ENCODE measurements around the gene ALPG.

- TF ChIP-seq EZH2 (IDR thresholded peaks at IDR 0.05; ENCODE audit: insufficient read depth, poor library complexity, severe bottlenecking) (no peak), EZH2phosphoT487 (IDR thresholded peaks at IDR 0.05; ENCODE audit: insufficient read depth, low read depth) (no peak)
These were observed 39.6 kb upstream of the ALPG start for GRCh38 chr2:232367016-232367415.

All from GM23248 (cell line).